ENCODE results near the gene HSP90AA1.

- TF ChIP-seq FOXM1 (IDR thresholded peaks at IDR 0.05; ENCODE audit: borderline replicate concordance, low read depth) = no peak
- no peak for TF ChIP-seq TAF1 (IDR thresholded peaks at IDR 0.05; ENCODE audit: low read depth)
- TF ChIP-seq ZBTB7A (IDR thresholded peaks at IDR 0.05; ENCODE audit: low read depth) = peak; percentile 60; the same call in 1 of the 2 replicates
- TF ChIP-seq EP300 (IDR thresholded peaks at IDR 0.05; ENCODE audit: borderline replicate concordance) = no peak; the same call in 1 of the 2 replicates
- peak; percentile 74 for TF ChIP-seq TEAD4 (IDR thresholded peaks at IDR 0.05)
- no peak for TF ChIP-seq EGR1 (IDR thresholded peaks at IDR 0.05)
- TF ChIP-seq CREB1 (IDR thresholded peaks at IDR 0.05; ENCODE audit: low read depth) = no peak
- no peak for TF ChIP-seq CEBPB (IDR thresholded peaks at IDR 0.05)
- TF ChIP-seq MAX (IDR thresholded peaks at IDR 0.05) = peak; percentile 79
- TF ChIP-seq TCF12 (IDR thresholded peaks at IDR 0.05; ENCODE audit: low read depth) = peak; percentile 32; the same call in 1 of the 2 replicates
- no peak for TF ChIP-seq USF1 (IDR thresholded peaks at IDR 0.05)
- TF ChIP-seq NFIC (IDR thresholded peaks at IDR 0.05) = no peak
- TF ChIP-seq RAD21 (IDR thresholded peaks at IDR 0.05; ENCODE audit: low read depth) = peak; percentile 57
These were observed 23.6 kb downstream of the HSP90AA1 start for GRCh38 chr14:102063109-102063807.
